Uterus (tissue), 2 donors: ENCODE measurements around the gene SASH1.

ENCODE experiments used
- POLR2A ChIP-seq, 2 donors: fragments of 450-650 bp; IDR thresholded peaks; one replicate each; pipeline ENCODE4 v1.6.1; 2016; ENCODE audit warnings: antibody characterized with exemption in 2 of 2, mild to moderate bottlenecking in 1 of 2, moderate library complexity in 1 of 2
- TF ChIP-seq, protein P1 (sequence below), 4 experiments: fragments of 200-600 bp in 2 of 4; fragments of 450-650 bp in 2 of 4; sonication (generic) in 2 of 4; IDR thresholded peaks; one replicate each; pipeline ENCODE4 v1.5.1; 2016 to 2019; ENCODE audit warnings: antibody characterized with exemption in 4 of 4, mild to moderate bottlenecking in 2 of 4, moderate library complexity in 1 of 4

DNA sequence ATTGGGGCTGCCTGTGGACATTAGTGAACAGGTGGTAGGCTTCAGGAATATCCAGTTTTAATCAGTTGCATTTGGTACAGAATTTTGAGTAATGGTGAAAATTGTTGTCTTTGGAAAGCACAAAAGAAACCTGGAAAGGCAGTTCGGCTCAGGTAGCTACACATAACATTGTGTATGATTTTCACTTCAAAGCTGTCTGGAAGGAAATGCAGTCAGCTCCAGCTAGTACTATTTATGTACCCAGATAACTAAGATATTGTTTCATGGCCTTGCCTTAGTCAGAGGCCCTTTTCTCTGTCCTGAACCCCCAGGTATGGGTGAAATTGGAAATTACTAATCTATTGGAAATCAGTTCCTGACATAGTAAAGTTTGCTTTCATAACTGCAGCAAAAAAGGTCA is 208.6 kb downstream of the SASH1 start:
- TF ChIP-seq, protein P1, sequence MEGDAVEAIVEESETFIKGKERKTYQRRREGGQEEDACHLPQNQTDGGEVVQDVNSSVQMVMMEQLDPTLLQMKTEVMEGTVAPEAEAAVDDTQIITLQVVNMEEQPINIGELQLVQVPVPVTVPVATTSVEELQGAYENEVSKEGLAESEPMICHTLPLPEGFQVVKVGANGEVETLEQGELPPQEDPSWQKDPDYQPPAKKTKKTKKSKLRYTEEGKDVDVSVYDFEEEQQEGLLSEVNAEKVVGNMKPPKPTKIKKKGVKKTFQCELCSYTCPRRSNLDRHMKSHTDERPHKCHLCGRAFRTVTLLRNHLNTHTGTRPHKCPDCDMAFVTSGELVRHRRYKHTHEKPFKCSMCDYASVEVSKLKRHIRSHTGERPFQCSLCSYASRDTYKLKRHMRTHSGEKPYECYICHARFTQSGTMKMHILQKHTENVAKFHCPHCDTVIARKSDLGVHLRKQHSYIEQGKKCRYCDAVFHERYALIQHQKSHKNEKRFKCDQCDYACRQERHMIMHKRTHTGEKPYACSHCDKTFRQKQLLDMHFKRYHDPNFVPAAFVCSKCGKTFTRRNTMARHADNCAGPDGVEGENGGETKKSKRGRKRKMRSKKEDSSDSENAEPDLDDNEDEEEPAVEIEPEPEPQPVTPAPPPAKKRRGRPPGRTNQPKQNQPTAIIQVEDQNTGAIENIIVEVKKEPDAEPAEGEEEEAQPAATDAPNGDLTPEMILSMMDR (IDR thresholded peaks at IDR 0.05): no peak
- no peak for TF ChIP-seq POLR2A (IDR thresholded peaks at IDR 0.05)
